GM21360 (cell line): ENCODE data around the gene RERE.

Experiments used
- ATAC-seq: cut with Tn5 transposase; IDR thresholded peaks from one replicate; pipeline ENCODE4 v1.9.1; 2021; ENCODE audit warnings: mild to moderate bottlenecking, moderate library complexity; ENCODE audit not compliant: unreplicated experiment

Gene RERE

DNA sequence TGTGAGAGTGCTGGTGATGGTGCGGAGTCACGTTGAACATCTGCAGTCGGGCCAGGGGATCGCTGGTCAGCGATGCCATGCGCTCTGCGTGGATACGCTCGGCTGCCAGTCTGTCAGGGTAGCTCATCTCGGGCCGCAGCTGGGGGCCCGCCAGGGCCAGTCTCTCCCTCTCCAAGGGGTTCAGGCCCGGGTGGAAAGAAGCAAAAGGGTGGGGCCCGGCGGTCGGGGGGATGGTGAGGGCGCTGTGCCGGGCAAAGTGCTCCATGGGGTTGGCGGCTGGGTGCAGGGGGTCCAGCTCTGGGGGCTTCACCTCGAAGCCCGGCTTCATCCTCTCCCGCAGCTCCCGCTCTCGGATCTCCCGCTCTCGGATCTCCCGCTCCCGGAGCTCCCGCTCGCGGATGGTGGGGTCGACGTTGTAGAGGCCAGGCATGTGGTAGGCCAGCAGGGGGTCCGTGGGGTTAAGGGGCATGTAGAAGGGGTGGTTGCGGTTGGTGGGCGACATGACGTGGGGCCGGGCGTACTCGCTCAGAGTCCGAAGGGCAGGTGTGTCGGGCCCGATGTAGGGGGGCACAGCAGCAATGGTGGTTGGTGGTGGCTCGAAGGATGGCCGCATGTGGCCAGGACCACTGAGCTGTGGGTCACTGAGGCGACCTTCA is 459.1 kb downstream of the RERE start:
- ATAC-seq, result no peak

DNA sequence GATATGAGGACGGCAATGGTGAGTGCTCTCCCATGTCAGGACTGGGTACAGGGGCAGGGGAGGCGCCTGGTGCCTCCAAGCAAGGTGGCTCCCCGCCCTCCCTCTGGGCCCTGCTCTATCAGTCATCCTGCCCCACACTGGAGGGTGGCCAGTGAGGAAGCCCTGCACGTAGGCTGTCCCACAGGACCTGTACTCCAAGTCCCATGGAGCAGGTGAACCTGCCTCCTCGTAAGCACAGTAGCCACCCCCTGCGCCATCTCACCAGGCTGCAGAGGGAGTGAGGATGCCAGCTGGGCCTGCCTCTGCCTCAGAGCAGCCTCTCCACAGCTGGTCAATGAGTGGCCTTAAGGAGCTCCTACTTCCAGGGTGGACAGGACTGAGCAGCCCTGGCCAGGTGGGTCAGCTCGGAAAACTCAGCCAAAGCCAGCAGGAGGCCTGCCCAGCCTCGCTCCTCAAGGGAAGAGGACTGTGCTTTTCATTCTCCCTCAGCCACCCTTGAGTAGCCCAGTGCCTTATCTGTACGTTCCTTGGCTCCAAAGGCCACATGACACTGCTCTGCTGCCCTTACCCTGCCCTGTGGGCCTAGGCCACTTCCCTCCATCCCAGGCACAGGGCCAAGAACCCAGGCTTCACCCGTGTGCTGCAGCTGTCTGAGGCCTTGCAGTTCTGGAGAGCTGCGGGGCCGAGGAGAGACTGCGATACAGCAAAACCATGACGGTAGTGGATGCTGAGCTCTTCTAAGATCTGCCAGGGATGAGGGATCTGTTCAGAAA is 459.9 kb downstream of the RERE start:
- no peak for ATAC-seq

DNA sequence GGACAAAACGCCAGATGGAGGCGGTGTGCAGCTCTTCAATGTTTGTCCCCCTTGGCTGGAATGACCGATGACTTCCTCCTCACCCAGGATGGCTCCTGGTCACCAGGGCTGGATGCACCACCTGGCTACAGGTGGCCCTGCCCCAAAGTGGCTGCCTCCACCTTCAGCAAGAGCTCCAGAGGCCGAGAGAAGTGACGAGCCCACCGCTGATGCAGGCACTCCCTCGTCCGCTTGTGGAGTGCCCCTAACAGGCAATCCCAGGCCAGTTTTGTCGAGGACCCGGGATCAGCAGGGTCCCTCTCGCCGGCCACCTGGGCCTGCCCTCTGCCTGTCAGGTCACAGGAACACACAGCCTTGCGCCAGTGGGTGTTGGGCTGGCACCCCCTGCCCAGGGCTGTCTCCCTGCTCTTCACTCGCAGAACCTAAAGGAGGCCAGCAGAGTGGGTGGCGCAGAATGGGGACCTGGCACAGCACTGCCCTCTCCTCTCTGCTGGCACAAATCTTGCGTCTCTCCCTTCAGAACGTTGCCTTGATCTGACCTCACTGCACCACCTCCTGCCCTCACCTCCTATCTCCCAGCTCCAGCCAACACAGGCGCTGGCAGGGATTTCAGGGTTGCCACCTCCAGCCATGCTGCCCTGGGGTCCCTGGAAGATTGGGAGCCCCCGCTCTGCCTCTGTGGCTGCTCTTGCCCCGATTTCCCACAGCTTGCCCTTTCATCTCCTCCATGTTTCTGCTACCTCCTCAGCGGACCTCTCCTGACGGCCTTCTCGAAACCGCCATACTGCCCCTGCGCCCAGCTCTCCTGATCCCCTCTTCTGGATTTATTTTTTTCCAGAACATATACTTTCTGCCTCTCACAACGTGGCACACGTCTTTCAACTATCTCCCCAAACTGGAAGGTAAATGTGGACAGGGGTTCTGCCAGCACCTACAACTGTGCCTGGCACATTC is 460.9 kb downstream of the RERE start:
- ATAC-seq, result no peak

- ATAC-seq, result no peak
Observed at GRCh38 chr1:8355439-8356255, 461.8 kb downstream of the RERE start.

- no peak for ATAC-seq
Observed at GRCh38 chr1:8354038-8354437, 463.4 kb downstream of the RERE start.

DNA sequence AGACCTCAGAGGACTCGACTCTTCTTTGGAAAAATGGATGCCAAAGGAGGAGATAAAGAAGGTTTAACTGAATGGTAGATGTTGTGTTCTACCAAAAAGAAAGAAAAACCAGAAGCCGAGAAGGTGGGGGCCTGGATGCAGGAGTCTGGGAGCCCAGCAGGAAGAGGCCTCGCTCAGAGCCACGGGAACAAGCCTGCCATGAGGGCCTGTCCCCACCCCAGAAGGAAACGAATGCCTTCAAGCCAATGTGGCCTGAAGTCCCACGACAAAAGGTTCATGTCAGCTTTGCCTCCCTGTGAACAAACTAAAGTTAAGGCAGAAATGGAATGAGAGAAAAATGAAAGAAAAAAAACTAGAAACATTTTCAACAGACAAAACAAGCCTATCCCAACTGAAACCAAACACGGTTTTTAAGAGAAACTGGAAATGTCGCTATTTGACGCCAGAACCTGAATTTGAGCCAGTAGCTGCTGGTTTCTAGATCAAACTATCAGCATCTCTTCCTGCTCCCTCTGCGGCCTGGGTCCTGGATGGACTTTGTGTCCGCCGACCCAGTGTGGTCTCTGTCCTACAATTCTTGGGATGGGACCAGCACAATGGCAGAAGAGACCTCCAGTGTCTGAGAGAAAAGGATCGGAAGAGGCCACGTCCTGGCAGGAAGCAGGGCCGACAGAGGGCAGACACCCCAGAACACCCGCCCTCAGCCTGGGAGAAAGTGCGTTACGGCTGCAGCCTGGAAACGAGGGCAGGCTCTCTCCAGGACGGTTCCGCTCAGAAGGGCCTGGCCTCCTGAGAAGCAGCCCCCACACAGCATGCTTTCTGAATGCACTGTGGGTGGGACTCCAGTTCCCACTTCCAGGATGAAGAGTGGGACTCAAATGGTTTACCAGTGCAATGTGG is 464.3 kb downstream of the RERE start:
- ATAC-seq, result no peak

- ATAC-seq, result no peak
Observed at GRCh38 chr1:8352471-8352845, 465.0 kb downstream of the RERE start.

GRCh38 chr1:8351693-8352470 is 465.6 kb downstream of the RERE start:
- no peak for ATAC-seq

- no peak for ATAC-seq
Observed at GRCh38 chr1:8350914-8351684, 466.3 kb downstream of the RERE start.

- no peak for ATAC-seq
Observed at GRCh38 chr1:8349961-8350360, 467.5 kb downstream of the RERE start.

DNA sequence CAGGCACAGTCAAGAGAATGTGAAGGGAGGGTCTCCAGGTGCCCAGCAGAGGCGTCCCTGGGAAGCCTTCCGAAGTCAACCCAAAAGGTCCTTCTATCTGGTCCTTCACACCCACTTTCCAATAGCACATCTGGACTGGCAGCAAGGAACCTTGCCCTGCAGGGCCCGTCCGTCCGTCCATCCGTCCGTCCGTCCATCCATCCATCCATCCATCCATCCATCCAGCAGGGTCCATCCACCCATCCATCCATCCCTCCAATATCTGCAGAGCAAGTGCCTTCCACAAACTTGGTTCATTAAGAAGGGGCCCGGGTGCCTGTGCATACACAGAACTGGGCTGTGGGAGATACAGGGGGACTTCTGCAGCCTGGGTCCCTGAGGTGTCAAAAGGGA is 468.0 kb downstream of the RERE start:
- no peak for ATAC-seq

GRCh38 chr1:8348777-8349472 is 468.5 kb downstream of the RERE start:
- ATAC-seq, result peak; percentile 64

DNA sequence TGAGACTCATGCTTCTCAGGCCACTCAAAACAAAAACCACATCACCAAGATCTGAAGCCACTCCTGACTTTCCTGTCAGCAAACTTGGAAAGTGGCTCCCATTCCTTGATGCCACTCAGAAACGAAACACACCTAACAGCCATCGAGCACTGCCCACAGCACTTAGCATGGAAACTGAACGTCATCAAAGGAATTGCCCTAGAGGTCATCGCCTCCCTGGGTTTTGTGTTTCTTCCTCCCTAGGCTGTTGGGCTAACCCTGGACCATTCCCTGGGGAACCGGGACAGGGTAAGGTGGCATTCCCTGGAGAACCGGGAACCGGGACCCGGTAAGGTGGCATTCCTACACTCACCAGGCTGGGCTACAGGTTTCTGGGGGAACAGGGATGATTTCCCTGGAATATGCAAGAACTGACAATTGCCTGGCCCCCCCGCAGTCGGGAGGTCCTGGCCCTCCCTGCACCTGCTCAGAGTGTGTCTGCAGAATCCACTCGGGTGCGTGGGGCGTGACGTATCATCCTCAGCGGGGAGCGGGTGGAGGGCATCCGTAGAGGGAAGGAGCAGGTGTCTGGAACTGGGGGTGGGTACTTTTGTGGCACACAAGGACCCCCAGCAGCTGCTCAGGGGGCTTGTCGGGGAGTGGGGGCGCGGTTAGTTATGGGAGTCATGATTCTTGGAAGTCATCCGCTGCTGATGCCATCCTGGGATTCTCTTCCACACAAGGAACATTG is 469.2 kb downstream of the RERE start:
- ATAC-seq, result no peak

DNA sequence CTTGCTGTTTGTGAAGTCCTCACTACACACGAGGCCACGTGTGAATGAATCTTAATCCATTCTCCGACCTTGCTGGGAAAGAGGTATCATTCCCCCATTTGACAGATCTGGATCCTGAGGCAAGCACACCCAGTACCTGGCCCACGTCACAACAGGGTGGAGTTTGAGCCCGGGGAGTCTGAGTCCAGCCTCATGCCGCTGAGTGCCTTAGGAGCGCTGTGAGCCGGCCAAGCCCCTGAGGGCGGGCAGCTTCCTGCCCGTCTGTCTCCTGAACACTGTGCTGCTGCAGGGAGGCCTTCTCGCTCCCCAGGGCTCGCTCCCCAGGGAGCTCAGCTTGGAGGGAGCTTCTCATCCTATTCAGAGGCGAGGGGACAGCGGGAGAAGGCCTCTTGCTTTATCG is 469.8 kb downstream of the RERE start:
- ATAC-seq, result no peak

GRCh38 chr1:8345621-8346415 is 471.6 kb downstream of the RERE start:
- ATAC-seq, result no peak

- ATAC-seq, result no peak
Observed at GRCh38 chr1:8344893-8345507, 472.4 kb downstream of the RERE start.
